Activated CD4-positive, alpha-beta T cell treated with anti-CD3 and anti-CD28 coated beads, Interleukin-2, amount 50 U/mL, for 16 hours (primary cell): ENCODE measurements around the gene LCE4A.

Source experiments
- DNase-seq: peaks from one replicate; pipeline ENCODE4 v3.0.0-alpha.2; 2020

Gene LCE4A

GRCh38 chr1:152747831-152748230 lies 39.9 kb downstream of the LCE4A start:
- no peak for DNase-seq

GRCh38 chr1:152752225-152752624 lies 44.3 kb downstream of the LCE4A start:
- DNase-seq = peak; percentile 0

GRCh38 chr1:152753586-152753985 lies 45.6 kb downstream of the LCE4A start:
- DNase-seq = no peak

GRCh38 chr1:152756872-152757271 lies 48.9 kb downstream of the LCE4A start:
- DNase-seq = no peak

- DNase-seq = no peak
Measured at GRCh38 chr1:152757747-152758146, 49.8 kb downstream of the LCE4A start, which contains the start of gene KPRP. Gene KPRP, plus strand, starts transcription at chr1:152758025. Its CDS starts 1,564 bp downstream, at chr1:152759589.

GRCh38 chr1:152758636-152759035 lies 50.7 kb downstream of the LCE4A start:
- DNase-seq = no peak
